HL-60/S4 treated with retinoic acid at 250 ng/mL for 4 days and 3 days (cell line): ENCODE measurements around the gene CPA2.

Source experiments
- in situ Hi-C: fragments of 300-500 bp; cut with MboI; formaldehyde crosslinking; loops from 2 replicates; pipeline ENCODE4 v1.7.0; 2022; ENCODE audit warnings: low sequenced_read_pairs

CPA2 gene

GRCh38 chr7:130254555-130254954 lies 12.1 kb upstream of the CPA2 start:
- in situ Hi-C loops = no loop called here

GRCh38 chr7:130256704-130257103 lies 10.0 kb upstream of the CPA2 start:
- in situ Hi-C loops = no loop called here

- in situ Hi-C loops = no loop called here
Measured at GRCh38 chr7:130258494-130259078, 8.1 kb upstream of the CPA2 start.

GRCh38 chr7:130262448-130262847 lies 4.2 kb upstream of the CPA2 start:
- in situ Hi-C loops = no loop called here

GRCh38 chr7:130263130-130263529 lies 3.5 kb upstream of the CPA2 start:
- in situ Hi-C loops = no loop called here

- in situ Hi-C loops = no loop called here
Measured at GRCh38 chr7:130266961-130267321, 278 bp downstream of the CPA2 start.

- in situ Hi-C loops = no loop called here
Measured at GRCh38 chr7:130268463-130269317, 2.0 kb downstream of the CPA2 start.

GRCh38 chr7:130269318-130269694 lies 2.6 kb downstream of the CPA2 start:
- in situ Hi-C loops = no loop called here

GRCh38 chr7:130270947-130271800 lies 4.5 kb downstream of the CPA2 start:
- in situ Hi-C loops = no loop called here

- in situ Hi-C loops = no loop called here
Measured at GRCh38 chr7:130272381-130273080, 5.9 kb downstream of the CPA2 start.

- in situ Hi-C loops = no loop called here
Measured at GRCh38 chr7:130273081-130273932, 6.6 kb downstream of the CPA2 start.

- in situ Hi-C loops = no loop called here
Measured at GRCh38 chr7:130273933-130274255, 7.2 kb downstream of the CPA2 start.

GRCh38 chr7:130274296-130274695 lies 7.6 kb downstream of the CPA2 start:
- in situ Hi-C loops = no loop called here

- in situ Hi-C loops = no loop called here
Measured at GRCh38 chr7:130274983-130275591, 8.4 kb downstream of the CPA2 start.

- in situ Hi-C loops = no loop called here
Measured at GRCh38 chr7:130275826-130276297, 9.2 kb downstream of the CPA2 start.

- in situ Hi-C loops = no loop called here
Measured at GRCh38 chr7:130276796-130277762, 10.4 kb downstream of the CPA2 start.

GRCh38 chr7:130277763-130278643 lies 11.3 kb downstream of the CPA2 start:
- in situ Hi-C loops = no loop called here

- in situ Hi-C loops = no loop called here
Measured at GRCh38 chr7:130278860-130279259, 12.2 kb downstream of the CPA2 start.
